ENCODE results near the gene PCBP3. TPM values are rescaled to one million over a fixed set of nuclear protein-coding genes. Genes with fewer than 3 reads are reported as not detected.

Gene PCBP3
- total RNA-seq, 2 experiments from 2014 or later, result 0.86 to 1.2 TPM

- ChIA-PET POLR2A (no interaction called here), CTCF (no interaction called here)
These were observed 219.2 kb downstream of the PCBP3 start for GRCh38 chr21:45862543-45863207.

GRCh38 chr21:45863267-45863666 lies 219.7 kb downstream of the PCBP3 start:
- ChIA-PET CTCF (no interaction called here), POLR2A (no interaction called here)

GRCh38 chr21:45863751-45864150 lies 220.2 kb downstream of the PCBP3 start:
- POLR2A ChIA-PET, result no interaction called here
- CTCF ChIA-PET, result no interaction called here

- ChIA-PET CTCF (no interaction called here), POLR2A (no interaction called here)
These were observed 220.9 kb downstream of the PCBP3 start for GRCh38 chr21:45864436-45864835.

- POLR2A ChIA-PET, result no interaction called here
- CTCF ChIA-PET, result no interaction called here
These were observed 221.7 kb downstream of the PCBP3 start for GRCh38 chr21:45865106-45865835.

- POLR2A ChIA-PET, result no interaction called here
- CTCF ChIA-PET, result no interaction called here
These were observed 223.0 kb downstream of the PCBP3 start for GRCh38 chr21:45866551-45866950.

GRCh38 chr21:45867041-45867666 lies 223.6 kb downstream of the PCBP3 start:
- POLR2A ChIA-PET, result no interaction called here
- CTCF ChIA-PET, result no interaction called here

- ChIA-PET POLR2A (no interaction called here), CTCF (no interaction called here)
These were observed 224.2 kb downstream of the PCBP3 start for GRCh38 chr21:45867671-45868081.

- ChIA-PET POLR2A (no interaction called here), CTCF (interaction anchor here (0.6 kb wide), 1 partner anchor 51 kb away, joined by 3 read pairs; no protein-coding TSS in a partner anchor)
These were observed 224.6 kb downstream of the PCBP3 start for GRCh38 chr21:45868086-45868485.

GRCh38 chr21:45868488-45868887 lies 225.0 kb downstream of the PCBP3 start:
- CTCF ChIA-PET, result interaction anchor here (0.6 kb wide), 1 partner anchor 51 kb away, joined by 3 read pairs; no protein-coding TSS in a partner anchor

GRCh38 chr21:45869121-45870007 lies 225.8 kb downstream of the PCBP3 start:
- POLR2A ChIA-PET, result no interaction called here
- CTCF ChIA-PET, result no interaction called here

More at GRCh38 chr21:45868488-45868887, 225.0 kb downstream of the PCBP3 start:
- POLR2A ChIA-PET, result no interaction called here

GRCh38 chr21:45870421-45870820 lies 226.9 kb downstream of the PCBP3 start:
- ChIA-PET CTCF (no interaction called here), POLR2A (no interaction called here)

- ChIA-PET CTCF (no interaction called here), POLR2A (no interaction called here)
These were observed 227.5 kb downstream of the PCBP3 start for GRCh38 chr21:45870851-45871615.

GRCh38 chr21:45871616-45872236 lies 228.2 kb downstream of the PCBP3 start:
- CTCF ChIA-PET, result no interaction called here
- POLR2A ChIA-PET, result no interaction called here

- ChIA-PET POLR2A (no interaction called here), CTCF (no interaction called here)
These were observed 228.9 kb downstream of the PCBP3 start for GRCh38 chr21:45872471-45872870.

- CTCF ChIA-PET, result no interaction called here
These were observed 229.4 kb downstream of the PCBP3 start for GRCh38 chr21:45872902-45873301.

GRCh38 chr21:45873418-45873817 lies 229.9 kb downstream of the PCBP3 start:
- POLR2A ChIA-PET, result no interaction called here
- CTCF ChIA-PET, result no interaction called here

More at GRCh38 chr21:45872902-45873301, 229.4 kb downstream of the PCBP3 start:
- POLR2A ChIA-PET, result no interaction called here

- POLR2A ChIA-PET, result no interaction called here
- CTCF ChIA-PET, result no interaction called here
These were observed 230.3 kb downstream of the PCBP3 start for GRCh38 chr21:45873866-45874265.
